H1 (cell line): Measurements from ENCODE around the gene TFAP2E. TPM values are rescaled to one million over a fixed set of nuclear protein-coding genes. Genes with fewer than 3 reads are reported as not detected.
"Not testable (repeated sequence)": the region's sequence is repeated elsewhere in the genome, so short reads cannot be mapped to it uniquely, and the experiment has no call there.

Source experiments
- CTCF ChIA-PET: fragments of 300-600 bp; sonication (Branson Sonifier 250); formaldehyde crosslinking; loops from one replicate; lab custom pipeline; 2021; ENCODE audit not compliant: partially characterized antibody; lab: Charles Lee
- POLR2A ChIA-PET: fragments of 300-600 bp; sonication (Branson Sonifier 250); formaldehyde crosslinking; loops from one replicate; lab custom pipeline; 2021; ENCODE audit warnings: inconsistent platforms; ENCODE audit not compliant: partially characterized antibody; lab: Charles Lee
- DNase-seq, 2 experiments: peaks; one replicate each; pipeline versions ENCODE4 v3.0.0 to v3.0.0-alpha.2; 2010 to 2022; ENCODE audit warnings: low spot score in 2 of 2, low read depth in 1 of 2, mixed read lengths in 1 of 2
- FAIRE-seq: peaks from 2 replicates; lab custom pipeline; 2011; peaks lifted over from hg19 to GRCh38; lab: Jason Lieb, UNC
- H2AFZ ChIP-seq: 2 replicates; pipeline ENCODE4 v1.8.1; 2012; ENCODE audit warnings: low read length, inconsistent platforms
- H2AK5ac ChIP-seq: 2 replicates; pipeline ENCODE4 v1.6.1; 2013; ENCODE audit warnings: low read depth, low read length
- H2BK120ac ChIP-seq: replicated peaks from 2 replicates; pipeline ENCODE3; 2013; ENCODE audit warnings: low read depth, low read length, inconsistent platforms
- H2BK12ac ChIP-seq: 2 replicates; pipeline ENCODE4 v1.6.1; 2013; ENCODE audit warnings: low read depth, low read length
- H2BK15ac ChIP-seq: 2 replicates; pipeline ENCODE4 v1.6.1; 2013; ENCODE audit warnings: low read length
- H2BK20ac ChIP-seq: 2 replicates; pipeline ENCODE4 v1.6.1; 2013; ENCODE audit warnings: low read length
- H2BK5ac ChIP-seq: 2 replicates; pipeline ENCODE4 v1.6.1; 2013; ENCODE audit warnings: low read depth, low read length
- H3K14ac ChIP-seq: 2 replicates; pipeline ENCODE4 v1.6.1; 2013; ENCODE audit warnings: inconsistent platforms; ENCODE audit not compliant: insufficient read length
- H3K18ac ChIP-seq: 2 replicates; pipeline ENCODE4 v1.6.1; 2013; ENCODE audit warnings: low read length; ENCODE audit errors: extremely low read depth
- H3K23ac ChIP-seq: 2 replicates; pipeline ENCODE4 v1.6.1; 2013; ENCODE audit warnings: inconsistent platforms; ENCODE audit not compliant: insufficient read length
- H3K23me2 ChIP-seq: 2 replicates; pipeline ENCODE4 v1.6.1; 2013; ENCODE audit warnings: low read depth, low read length
- H3K27ac ChIP-seq: 2 replicates; pipeline ENCODE4 v1.6.1; 2011; ENCODE audit warnings: low read depth, low read length, inconsistent platforms
- H3K27me3 ChIP-seq, 4 experiments: replicated peaks in 1 of 4; 1 replicate in 1 of 4; 2 replicates in 3 of 4; pipeline versions ENCODE4 v1.6.1 to v1.8.1; 2011 to 2013; ENCODE audit warnings: low read length in 3 of 4, mild to moderate bottlenecking in 3 of 4, inconsistent platforms in 2 of 4, mixed read lengths in 2 of 4, moderate library complexity in 1 of 4; ENCODE audit not compliant: control insufficient read depth in 3 of 4, insufficient read depth in 3 of 4; ENCODE audit errors: extremely low read depth in 1 of 4
- H3K36me3 ChIP-seq, 4 experiments: 2 replicates each; pipeline versions ENCODE4 v1.6.1 to v1.8.1; 2011 to 2013; ENCODE audit warnings: mild to moderate bottlenecking in 4 of 4, low read length in 3 of 4, moderate library complexity in 2 of 4, control low read depth in 1 of 4, inconsistent platforms in 1 of 4; ENCODE audit not compliant: insufficient read depth in 4 of 4, control insufficient read depth in 2 of 4
- H3K4ac ChIP-seq: replicated peaks from 2 replicates; pipeline ENCODE3; 2013; ENCODE audit warnings: low read length, low read depth, mixed read lengths, inconsistent platforms; ENCODE audit not compliant: insufficient read length
- H3K4me1 ChIP-seq, 4 experiments: replicated peaks in 1 of 4; 1 replicate in 1 of 4; 2 replicates in 3 of 4; pipeline versions ENCODE4 v1.6.1 to v1.8.1; 2011 to 2013; ENCODE audit warnings: low read length in 3 of 4, inconsistent platforms in 2 of 4, mixed read lengths in 1 of 4; ENCODE audit not compliant: insufficient read depth in 4 of 4, control insufficient read depth in 3 of 4
- H3K4me2 ChIP-seq, 2 experiments: 2 replicates each; pipeline versions ENCODE4 v1.6.1 to v1.8.1; 2011 to 2013; ENCODE audit warnings: low read depth in 2 of 2, low read length in 2 of 2, control low read depth in 1 of 2, inconsistent platforms in 1 of 2, mild to moderate bottlenecking in 1 of 2; ENCODE audit not compliant: insufficient read depth in 1 of 2
- H3K4me3 ChIP-seq, 4 experiments: fragments of 200-600, 300-600 bp in 1 of 4; sonication (generic), shearing (Covaris generic), sonication (Bioruptor Twin) in 1 of 4; 2 replicates each; pipeline versions ENCODE4 v1.5.1 to v1.8.1; 2011 to 2016; ENCODE audit warnings: low read length in 4 of 4, low read depth in 3 of 4, control low read depth in 2 of 4, inconsistent platforms in 2 of 4, mild to moderate bottlenecking in 2 of 4, mixed read lengths in 1 of 4, moderate library complexity in 1 of 4; ENCODE audit not compliant: insufficient read depth in 2 of 4; ENCODE audit errors: extremely low read depth in 1 of 4
- H3K56ac ChIP-seq: replicated peaks from 2 replicates; pipeline ENCODE3; 2013; ENCODE audit warnings: low read depth, mild to moderate bottlenecking, mixed read lengths, low read length, inconsistent platforms; ENCODE audit not compliant: insufficient read length
- H3K79me1 ChIP-seq: 2 replicates; pipeline ENCODE4 v1.6.1; 2013; ENCODE audit warnings: low read depth, low read length, control low read depth
- H3K79me2 ChIP-seq, 2 experiments: 2 replicates each; pipeline versions ENCODE4 v1.6.1 to v1.8.1; 2012 to 2013; ENCODE audit warnings: low read length in 2 of 2, mild to moderate bottlenecking in 2 of 2, inconsistent platforms in 1 of 2; ENCODE audit not compliant: insufficient read depth in 2 of 2, control insufficient read depth in 1 of 2
- H3K9ac ChIP-seq, 4 experiments: replicated peaks in 1 of 4; 1 replicate in 1 of 4; 2 replicates in 3 of 4; pipeline versions ENCODE4 v1.6.1 to v1.8.1; 2011 to 2013; ENCODE audit warnings: low read depth in 3 of 4, low read length in 3 of 4, control low read depth in 2 of 4, mild to moderate bottlenecking in 2 of 4, moderate library complexity in 2 of 4, inconsistent platforms in 1 of 4; ENCODE audit errors: extremely low read depth in 1 of 4
- H3K9me3 ChIP-seq, 2 experiments: 2 replicates each; pipeline versions ENCODE4 v1.6.1 to v1.8.1; 2012 to 2013; ENCODE audit warnings: mild to moderate bottlenecking in 2 of 2, moderate library complexity in 2 of 2, control low read depth in 1 of 2, inconsistent platforms in 1 of 2, low read depth in 1 of 2, low read length in 1 of 2, mixed read lengths in 1 of 2; ENCODE audit not compliant: insufficient read depth in 2 of 2
- H4K20me1 ChIP-seq, 2 experiments: replicated peaks in 1 of 2; 2 replicates each; pipeline versions ENCODE3 to v1.8.1; 2011 to 2013; ENCODE audit warnings: inconsistent platforms in 2 of 2, low read length in 2 of 2, mild to moderate bottlenecking in 1 of 2; ENCODE audit not compliant: insufficient read depth in 2 of 2, control insufficient read depth in 1 of 2
- H4K5ac ChIP-seq: 2 replicates; pipeline ENCODE4 v1.6.1; 2013; ENCODE audit warnings: low read length, low read depth, mixed read lengths, inconsistent platforms; ENCODE audit not compliant: insufficient read length
- H4K8ac ChIP-seq: 2 replicates; pipeline ENCODE4 v1.8.0; 2013; ENCODE audit warnings: mild to moderate bottlenecking, moderate library complexity, low read length, inconsistent platforms; ENCODE audit not compliant: insufficient read depth; ENCODE audit errors: extremely low read depth
- H4K91ac ChIP-seq: replicated peaks from 2 replicates; pipeline ENCODE3; 2013; ENCODE audit warnings: low read length, mixed read lengths, inconsistent platforms; ENCODE audit not compliant: insufficient read length
- WGBS, 2 experiments: shearing (Covaris generic) in 1 of 2; methylation state at CpG; one replicate each; pipeline versions ENCODE4 v1.1.6 to v1.1.7; 2013 to 2015; ENCODE audit warnings: low lambda C conversion rate in 2 of 2, mixed read lengths in 2 of 2, inconsistent platforms in 1 of 2, low coverage in 1 of 2, missing lambda C conversion rate in 1 of 2; ENCODE audit not compliant: insufficient replicate concordance in 2 of 2, insufficient coverage in 1 of 2, insufficient read length in 1 of 2; ENCODE audit errors: extremely low coverage in 1 of 2, missing lambda C conversion rate in 1 of 2; 5-methylcytosine and 5-hydroxymethylcytosine counted together
- polyA plus RNA-seq, 7 experiments: library from polyadenylated mRNA; depleted of rRNA in 3 of 7; stranded (reverse) in 5 of 7; unstranded in 2 of 7; fragments of >200 nt in 5 of 7; fragments of 200-250 nt in 2 of 7; gene quantifications; 1 replicate in 5 of 7; 2 replicates in 1 of 7; 4 replicates in 1 of 7; pipeline versions ENCODE4 v1.2.1 to v1.2.3, GENCODE V29; 2011 to 2013; ENCODE audit warnings: missing spikeins in 2 of 7, mixed read lengths in 2 of 7
- total RNA-seq: library from RNA; stranded (reverse); fragmentation: NEBNext Ultra II Directional; extraction: Animal tissue kit (Norgen Biotek cat#: 25700); gene quantifications from 2 replicates; pipeline ENCODE4 v1.2.1, GENCODE V29; 2021

The TFAP2E gene
- total and polyA plus RNA-seq, 2 of the 8 experiments (the other 6 are each of a cell fraction or from before 2014, with no cell fraction given): 0.24 to 0.50 TPM

DNA sequence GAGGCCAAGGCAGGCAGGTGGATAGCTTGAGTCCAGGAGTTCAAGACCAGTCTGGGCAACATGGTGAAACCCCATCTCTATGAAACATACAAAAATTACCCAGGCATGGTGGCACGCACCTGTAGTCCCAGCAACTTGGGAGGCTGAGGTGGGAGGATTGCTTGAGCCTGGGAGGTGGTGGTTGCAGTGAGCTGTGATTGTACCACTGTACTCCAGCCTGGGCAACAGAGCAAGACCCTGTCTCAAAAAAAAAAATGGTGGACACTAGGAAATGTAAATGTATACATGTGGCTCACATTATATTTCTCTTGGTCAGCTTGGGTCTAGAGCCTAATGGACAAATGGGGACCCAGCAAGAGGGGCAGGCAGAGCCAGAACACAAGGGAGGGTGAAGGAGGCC lies 12.7 kb downstream of the TFAP2E start:
- not testable (repeated sequence) for H3K23me2 ChIP-seq, FAIRE-seq, H3K79me2 ChIP-seq, H3K27me3 ChIP-seq, H3K4ac ChIP-seq, H3K36me3 ChIP-seq, DNase-seq, H2BK15ac ChIP-seq, H3K79me1 ChIP-seq, H2AFZ ChIP-seq, H2BK5ac ChIP-seq, H4K91ac ChIP-seq, H3K9me3 ChIP-seq, H3K27ac ChIP-seq, H3K4me1 ChIP-seq, H2AK5ac ChIP-seq, H3K18ac ChIP-seq, H3K9ac ChIP-seq, H3K23ac ChIP-seq, H4K5ac ChIP-seq, H3K14ac ChIP-seq, H4K8ac ChIP-seq, H2BK20ac ChIP-seq, H2BK12ac ChIP-seq, H2BK120ac ChIP-seq, H3K4me2 ChIP-seq, H3K4me3 ChIP-seq, H3K56ac ChIP-seq
- CTCF ChIA-PET: interaction anchor here (0.5 to 4.4 kb wide), 9 partner anchors 13 to 478 kb away, joined by 3 to 20 read pairs (median 5); partner anchors contain the start of gene TFAP2E
- WGBS, 2 experiments: 90% methylated on average over 1 of the region's 1 CpG; no CpG with 5 or more reads in 1 of the 2 experiments
- peaks cover 0 to 13% of the 10 kb centered on the region in 2 experiments for H4K20me1 ChIP-seq
- POLR2A ChIA-PET: interaction anchor here (0.6 to 2.7 kb wide), 3 partner anchors 8 to 144 kb away, joined by 3 to 11 read pairs (median 10); no protein-coding TSS in a partner anchor
